ENCODE data around the gene CFAP251. TPM values are rescaled to one million over a fixed set of nuclear protein-coding genes. Genes with fewer than 3 reads are reported as not detected.
"Not testable (repeated sequence)": the region's sequence is repeated elsewhere in the genome, so short reads cannot be mapped to it uniquely, and the experiment has no call there.

CFAP251 gene
- total RNA-seq, 2 experiments from 2014 or later = 0.65 to 0.78 TPM

- CTCF ChIA-PET = interaction anchor here (0.6 kb wide), 1 partner anchor 108 kb away, joined by 3 read pairs; no protein-coding TSS in a partner anchor
- POLR2A ChIA-PET = no interaction called here
Observed at GRCh38 chr12:121963341-121964018, 45.1 kb downstream of the CFAP251 start.

- POLR2A ChIA-PET = no interaction called here
- CTCF ChIA-PET = no interaction called here
Observed at GRCh38 chr12:121964813-121965643, 46.6 kb downstream of the CFAP251 start.

GRCh38 chr12:121966959-121967358 lies 48.6 kb downstream of the CFAP251 start:
- POLR2A ChIA-PET = no interaction called here
- CTCF ChIA-PET = no interaction called here

GRCh38 chr12:121968876-121969275 lies 50.5 kb downstream of the CFAP251 start:
- CTCF ChIA-PET = no interaction called here
- POLR2A ChIA-PET = no interaction called here

- POLR2A ChIA-PET = no interaction called here
- CTCF ChIA-PET = interaction anchor here (1.3 kb wide), 1 partner anchor 158 kb away, joined by 4 read pairs; no protein-coding TSS in a partner anchor
Observed at GRCh38 chr12:121969726-121970125, 51.3 kb downstream of the CFAP251 start.

GRCh38 chr12:121970581-121971300 lies 52.3 kb downstream of the CFAP251 start:
- CTCF ChIA-PET = interaction anchor here (1.3 kb wide), 1 partner anchor 159 kb away, joined by 4 read pairs; no protein-coding TSS in a partner anchor

GRCh38 chr12:121974026-121974985 lies 55.9 kb downstream of the CFAP251 start:
- POLR2A ChIA-PET = no interaction called here

More at GRCh38 chr12:121970581-121971300, 52.3 kb downstream of the CFAP251 start:
- POLR2A ChIA-PET = no interaction called here

GRCh38 chr12:121975021-121975420 lies 56.6 kb downstream of the CFAP251 start:
- ChIA-PET CTCF (no interaction called here), POLR2A (no interaction called here)

More at GRCh38 chr12:121974026-121974985, 55.9 kb downstream of the CFAP251 start:
- CTCF ChIA-PET = no interaction called here

GRCh38 chr12:121976950-121977349 lies 58.6 kb downstream of the CFAP251 start:
- ChIA-PET POLR2A (no interaction called here), CTCF (no interaction called here)

- CTCF ChIA-PET = interaction anchor here (1.6 kb wide), 1 partner anchor 142 kb away, joined by 3 read pairs; no protein-coding TSS in a partner anchor
- POLR2A ChIA-PET = no interaction called here
Observed at GRCh38 chr12:121980191-121980891, 61.9 kb downstream of the CFAP251 start.

- CTCF ChIA-PET = no interaction called here
- POLR2A ChIA-PET = no interaction called here
Observed at GRCh38 chr12:121980892-121981272, 62.5 kb downstream of the CFAP251 start.

- ChIA-PET POLR2A (no interaction called here), CTCF (no interaction called here)
Observed at GRCh38 chr12:121981456-121981855, 63.1 kb downstream of the CFAP251 start.

GRCh38 chr12:121982950-121983349 lies 64.6 kb downstream of the CFAP251 start:
- ChIA-PET POLR2A (interaction anchor here (1.0 kb wide), 1 partner anchor 9 kb away, joined by 4 read pairs; no protein-coding TSS in a partner anchor), CTCF (interaction anchor here (1.3 kb wide), 1 partner anchor 9 kb away, joined by 4 read pairs; no protein-coding TSS in a partner anchor)

GRCh38 chr12:121983536-121984210 lies 65.3 kb downstream of the CFAP251 start:
- POLR2A ChIA-PET = interaction anchor here (1.0 kb wide), 1 partner anchor 9 kb away, joined by 4 read pairs; no protein-coding TSS in a partner anchor
- CTCF ChIA-PET = interaction anchor here (1.3 kb wide), 1 partner anchor 8 kb away, joined by 4 read pairs; no protein-coding TSS in a partner anchor

- CTCF ChIA-PET = interaction anchor here (0.8 kb wide), 1 partner anchor 70 kb away, joined by 3 read pairs; no protein-coding TSS in a partner anchor
- POLR2A ChIA-PET = no interaction called here
Observed at GRCh38 chr12:121986489-121987245, 68.3 kb downstream of the CFAP251 start.

GRCh38 chr12:121988519-121988918 lies 70.1 kb downstream of the CFAP251 start:
- CTCF ChIA-PET, POLR2A ChIA-PET: not testable (repeated sequence)
